ENCODE data around the gene SYT12. TPM values are rescaled to one million over a fixed set of nuclear protein-coding genes. Genes with fewer than 3 reads are reported as not detected.

The SYT12 gene
- total RNA-seq, 6 experiments from 2014 or later, result 1.8 to 35.3 (median 14.2) TPM

GRCh38 chr11:67071420-67072284 is 48.7 kb downstream of the SYT12 start:
- Histone ChIP-seq H3K27ac (peak overlapping the region in 1 of 3 donors; percentile 28), H3K36me3 (no peaks in the 10 kb centered on the region), H3K4me3 (peak overlapping the region in 2 of 3 donors; percentile 15 to 58), H3K4me1 (peaks cover 0 to 11% (median 3%) of the 10 kb centered on the region in 4 donors), H3K27me3 (no peaks in the 10 kb centered on the region), H3K9me3 (no peaks in the 10 kb centered on the region)
- 18% methylated on average over 6 of the region's 53 CpGs for WGBS (ENCODE audit: insufficient coverage, low coverage, low lambda C conversion rate, missing lambda C conversion rate)
- intact Hi-C loops (cut with DNase I), result no loop called here
- ATAC-seq (peak; percentile 86 to 93 (median 91)), DNase-seq (peak; percentile 81 to 89 (median 83))
- no peak for TF ChIP-seq POLR2A (IDR thresholded peaks at IDR 0.05)
- TF ChIP-seq, protein P1, sequence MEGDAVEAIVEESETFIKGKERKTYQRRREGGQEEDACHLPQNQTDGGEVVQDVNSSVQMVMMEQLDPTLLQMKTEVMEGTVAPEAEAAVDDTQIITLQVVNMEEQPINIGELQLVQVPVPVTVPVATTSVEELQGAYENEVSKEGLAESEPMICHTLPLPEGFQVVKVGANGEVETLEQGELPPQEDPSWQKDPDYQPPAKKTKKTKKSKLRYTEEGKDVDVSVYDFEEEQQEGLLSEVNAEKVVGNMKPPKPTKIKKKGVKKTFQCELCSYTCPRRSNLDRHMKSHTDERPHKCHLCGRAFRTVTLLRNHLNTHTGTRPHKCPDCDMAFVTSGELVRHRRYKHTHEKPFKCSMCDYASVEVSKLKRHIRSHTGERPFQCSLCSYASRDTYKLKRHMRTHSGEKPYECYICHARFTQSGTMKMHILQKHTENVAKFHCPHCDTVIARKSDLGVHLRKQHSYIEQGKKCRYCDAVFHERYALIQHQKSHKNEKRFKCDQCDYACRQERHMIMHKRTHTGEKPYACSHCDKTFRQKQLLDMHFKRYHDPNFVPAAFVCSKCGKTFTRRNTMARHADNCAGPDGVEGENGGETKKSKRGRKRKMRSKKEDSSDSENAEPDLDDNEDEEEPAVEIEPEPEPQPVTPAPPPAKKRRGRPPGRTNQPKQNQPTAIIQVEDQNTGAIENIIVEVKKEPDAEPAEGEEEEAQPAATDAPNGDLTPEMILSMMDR (IDR thresholded peaks at IDR 0.05), result peak; percentile 88 to 98 (median 95)

DNA sequence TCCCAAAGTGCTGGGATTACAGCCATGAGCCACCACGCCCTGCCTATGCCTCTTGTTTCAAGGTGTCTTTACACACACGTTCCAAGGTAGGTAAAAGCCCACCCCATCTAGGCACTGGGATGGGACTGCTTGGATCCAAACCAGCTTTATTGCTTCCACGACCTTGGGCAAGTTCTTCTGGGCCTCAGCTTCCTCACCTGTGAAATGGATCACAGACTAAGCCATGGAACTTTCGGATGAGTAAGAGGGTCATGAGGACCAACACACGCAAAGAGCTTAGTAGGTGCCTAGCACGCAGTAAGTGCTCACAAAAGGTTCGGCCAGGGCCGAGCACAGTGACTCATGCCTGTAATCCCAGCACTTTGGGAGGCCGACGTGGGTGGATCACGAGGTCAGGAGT is 49.4 kb downstream of the SYT12 start:
- H3K4me1 ChIP-seq, result peaks cover 0 to 11% (median 3%) of the 10 kb centered on the region in 4 donors
- no peak for DNase-seq
- no peak for ATAC-seq

GRCh38 chr11:67073908-67074307 is 51.0 kb downstream of the SYT12 start:
- Histone ChIP-seq H3K4me3 (no peak overlapping the region), H3K4me1 (peaks cover 0 to 11% (median 3%) of the 10 kb centered on the region in 4 donors), H3K27ac (no peak overlapping the region), H3K9me3 (no peaks in the 10 kb centered on the region), H3K27me3 (no peaks in the 10 kb centered on the region), H3K36me3 (no peaks in the 10 kb centered on the region)
- intact Hi-C loops (cut with DNase I), result no loop called here
- no peak for TF ChIP-seq POLR2A (IDR thresholded peaks at IDR 0.05)
- TF ChIP-seq, protein P1 (IDR thresholded peaks at IDR 0.05), result no peak
- DNase-seq, result no peak
- 82% methylated on average over 4 of the region's 9 CpGs for WGBS (ENCODE audit: insufficient coverage, low coverage, low lambda C conversion rate, missing lambda C conversion rate)
- no peak for ATAC-seq

More for the DNA sequence above, 49.4 kb downstream of the SYT12 start:
- H3K27me3 ChIP-seq, result no peaks in the 10 kb centered on the region
- no peaks in the 10 kb centered on the region for H3K9me3 ChIP-seq
- no peaks in the 10 kb centered on the region for H3K36me3 ChIP-seq
- TF ChIP-seq, protein P1 (IDR thresholded peaks at IDR 0.05), result no peak
- no peak for TF ChIP-seq POLR2A (IDR thresholded peaks at IDR 0.05)
- intact Hi-C loops (cut with DNase I), result no loop called here
- H3K4me3 ChIP-seq, result no peak overlapping the region
- H3K27ac ChIP-seq, result no peak overlapping the region
- WGBS (ENCODE audit: insufficient coverage, low coverage, low lambda C conversion rate, missing lambda C conversion rate), result 75% methylated on average over 4 of the region's 11 CpGs

DNA sequence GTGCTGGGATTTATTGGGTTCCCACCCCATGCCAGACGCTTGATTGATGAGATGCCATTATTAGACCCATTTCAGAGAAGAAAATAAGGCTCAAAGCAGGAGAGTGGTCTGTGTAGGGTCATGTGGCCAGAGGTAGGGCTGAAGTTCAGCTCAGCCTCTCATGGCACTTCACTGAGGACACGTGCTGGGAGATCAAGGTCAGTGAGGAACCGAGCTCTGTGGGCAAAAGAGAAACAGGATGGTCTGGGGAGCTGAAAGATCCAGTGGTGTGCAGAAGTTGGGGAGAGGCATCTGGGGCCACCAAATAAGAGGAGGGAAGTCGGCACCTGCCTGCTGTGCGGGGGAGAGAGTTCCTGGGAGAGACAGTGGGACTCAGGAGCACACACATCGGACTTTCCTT is 53.3 kb downstream of the SYT12 start:
- WGBS (ENCODE audit: insufficient coverage, low coverage, low lambda C conversion rate, missing lambda C conversion rate), result 39% methylated on average over 3 of the region's 6 CpGs
- Histone ChIP-seq H3K36me3 (no peaks in the 10 kb centered on the region), H3K4me3 (no peak overlapping the region), H3K27me3 (no peaks in the 10 kb centered on the region), H3K9me3 (no peaks in the 10 kb centered on the region), H3K27ac (no peak overlapping the region), H3K4me1 (peaks cover 0 to 10% (median 2%) of the 10 kb centered on the region in 4 donors)
- ATAC-seq (peak in 3 of 4 donors; percentile 20 to 55 (median 42)), DNase-seq (no peak)
- TF ChIP-seq, protein P1 (IDR thresholded peaks at IDR 0.05), result no peak
- TF ChIP-seq POLR2A (IDR thresholded peaks at IDR 0.05), result no peak
- intact Hi-C loops (cut with DNase I), result no loop called here
